ENCODE data around the gene UBA52.
"Not testable (repeated sequence)": the region's sequence is repeated elsewhere in the genome, so short reads cannot be mapped to it uniquely, and the experiment has no call there.

UBA52 gene

DNA sequence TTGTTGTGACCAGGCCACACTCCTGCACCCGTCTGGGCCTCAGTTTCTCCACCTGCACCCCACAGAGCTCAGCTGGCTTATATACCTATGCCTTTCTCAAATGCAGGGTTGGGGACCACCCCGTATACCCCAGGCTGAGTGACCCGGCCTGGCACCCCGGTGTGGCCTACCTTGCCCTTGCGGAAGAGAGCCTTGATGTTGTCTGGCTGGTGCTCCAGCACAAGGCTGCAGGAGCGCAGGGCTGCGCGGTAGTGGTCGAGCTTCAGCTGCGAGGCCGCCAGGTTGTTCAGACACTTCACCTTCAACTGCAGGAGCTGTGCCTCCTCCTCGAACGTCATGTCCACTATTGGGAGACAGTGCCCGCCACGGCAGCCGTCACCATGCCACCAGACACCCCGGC, 34.2 kb upstream of the UBA52 start:
- H3K9me3 ChIP-seq (ENCODE audit: severe bottlenecking) = no peaks in the 10 kb centered on the region
- no peaks in the 10 kb centered on the region for H3K4me1 ChIP-seq (ENCODE audit: insufficient read depth, poor library complexity, severe bottlenecking)
- H3K27ac ChIP-seq (ENCODE audit: poor library complexity, severe bottlenecking) = no peak overlapping the region
- TF ChIP-seq, protein P1, sequence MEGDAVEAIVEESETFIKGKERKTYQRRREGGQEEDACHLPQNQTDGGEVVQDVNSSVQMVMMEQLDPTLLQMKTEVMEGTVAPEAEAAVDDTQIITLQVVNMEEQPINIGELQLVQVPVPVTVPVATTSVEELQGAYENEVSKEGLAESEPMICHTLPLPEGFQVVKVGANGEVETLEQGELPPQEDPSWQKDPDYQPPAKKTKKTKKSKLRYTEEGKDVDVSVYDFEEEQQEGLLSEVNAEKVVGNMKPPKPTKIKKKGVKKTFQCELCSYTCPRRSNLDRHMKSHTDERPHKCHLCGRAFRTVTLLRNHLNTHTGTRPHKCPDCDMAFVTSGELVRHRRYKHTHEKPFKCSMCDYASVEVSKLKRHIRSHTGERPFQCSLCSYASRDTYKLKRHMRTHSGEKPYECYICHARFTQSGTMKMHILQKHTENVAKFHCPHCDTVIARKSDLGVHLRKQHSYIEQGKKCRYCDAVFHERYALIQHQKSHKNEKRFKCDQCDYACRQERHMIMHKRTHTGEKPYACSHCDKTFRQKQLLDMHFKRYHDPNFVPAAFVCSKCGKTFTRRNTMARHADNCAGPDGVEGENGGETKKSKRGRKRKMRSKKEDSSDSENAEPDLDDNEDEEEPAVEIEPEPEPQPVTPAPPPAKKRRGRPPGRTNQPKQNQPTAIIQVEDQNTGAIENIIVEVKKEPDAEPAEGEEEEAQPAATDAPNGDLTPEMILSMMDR (IDR thresholded peaks at IDR 0.05; ENCODE audit: poor library complexity, severe bottlenecking) = no peak
- ATAC-seq (ENCODE audit: low read depth) (no peak), DNase-seq (ENCODE audit: low spot score) (no peak)
- H3K4me3 ChIP-seq (ENCODE audit: severe bottlenecking) = no peak overlapping the region
- no peaks in the 10 kb centered on the region for H3K27me3 ChIP-seq (ENCODE audit: insufficient read depth, poor library complexity, severe bottlenecking)
- H3K36me3 ChIP-seq (ENCODE audit: low read depth) = peaks cover 61% of the 10 kb centered on the region

DNA sequence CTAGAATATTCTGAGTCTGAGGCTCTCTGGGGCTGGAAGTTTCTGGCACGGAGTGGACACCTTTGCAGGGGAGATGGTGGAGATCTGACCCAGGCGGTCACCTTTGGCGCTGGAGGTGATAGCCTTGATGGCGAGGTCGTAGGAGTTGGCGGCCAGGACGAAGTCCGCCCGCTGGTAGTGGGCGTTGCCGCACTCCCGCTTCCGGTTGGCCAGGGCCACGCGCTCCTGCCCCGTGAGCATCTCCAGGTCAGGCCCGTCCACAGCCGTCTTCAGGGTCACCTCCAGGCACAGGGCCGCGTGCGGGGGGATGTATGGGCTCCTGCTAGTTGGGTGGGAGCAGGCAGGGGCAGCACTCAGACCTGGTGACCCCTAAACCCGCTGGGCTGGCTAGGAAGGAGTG, 33.5 kb upstream of the UBA52 start:
- Histone ChIP-seq H3K36me3 (ENCODE audit: low read depth) (peaks cover 54% of the 10 kb centered on the region), H3K4me3 (ENCODE audit: severe bottlenecking) (no peak overlapping the region), H3K4me1 (ENCODE audit: insufficient read depth, poor library complexity, severe bottlenecking) (no peaks in the 10 kb centered on the region), H3K27me3 (ENCODE audit: insufficient read depth, poor library complexity, severe bottlenecking) (no peaks in the 10 kb centered on the region), H3K9me3 (ENCODE audit: severe bottlenecking) (no peaks in the 10 kb centered on the region), H3K27ac (ENCODE audit: poor library complexity, severe bottlenecking) (no peak overlapping the region)
- no peak for ATAC-seq (ENCODE audit: low read depth)
- DNase-seq (ENCODE audit: low spot score) = no peak
- TF ChIP-seq, protein P1 (IDR thresholded peaks at IDR 0.05; ENCODE audit: poor library complexity, severe bottlenecking) = no peak

DNA sequence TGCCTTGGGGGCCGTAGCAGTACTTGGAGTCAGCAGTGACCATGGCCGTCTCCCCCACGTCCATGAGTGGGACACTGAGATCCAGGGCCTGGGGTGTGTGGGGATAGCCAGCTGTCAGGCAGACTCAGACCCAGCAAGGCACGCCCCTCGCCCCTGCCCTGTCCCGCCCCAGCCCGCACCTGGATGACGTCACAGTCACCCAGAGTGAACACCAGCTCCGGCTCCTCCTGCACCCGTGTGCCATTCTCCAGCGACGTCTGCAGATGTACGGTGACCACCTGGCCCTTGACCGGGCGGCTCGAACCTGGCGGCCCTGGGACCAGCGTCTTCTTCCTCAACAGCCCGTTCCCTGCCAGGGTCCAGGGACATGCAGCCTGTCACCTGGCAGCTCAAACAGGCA, 32.3 kb upstream of the UBA52 start:
- H3K36me3 ChIP-seq (ENCODE audit: low read depth) = peaks cover 50% of the 10 kb centered on the region
- ATAC-seq (ENCODE audit: low read depth) (no peak), DNase-seq (ENCODE audit: low spot score) (no peak)
- TF ChIP-seq, protein P1 (IDR thresholded peaks at IDR 0.05; ENCODE audit: poor library complexity, severe bottlenecking) = no peak
- no peaks in the 10 kb centered on the region for H3K27me3 ChIP-seq (ENCODE audit: insufficient read depth, poor library complexity, severe bottlenecking)
- H3K4me3 ChIP-seq (ENCODE audit: severe bottlenecking) = no peak overlapping the region
- H3K4me1 ChIP-seq (ENCODE audit: insufficient read depth, poor library complexity, severe bottlenecking) = no peaks in the 10 kb centered on the region
- no peaks in the 10 kb centered on the region for H3K9me3 ChIP-seq (ENCODE audit: severe bottlenecking)
- H3K27ac ChIP-seq (ENCODE audit: poor library complexity, severe bottlenecking) = no peak overlapping the region

GRCh38 chr19:18540200-18540599, 31.5 kb upstream of the UBA52 start:
- H3K36me3 ChIP-seq (ENCODE audit: low read depth) = peaks cover 45% of the 10 kb centered on the region
- H3K9me3 ChIP-seq (ENCODE audit: severe bottlenecking); H3K27ac ChIP-seq (ENCODE audit: poor library complexity, severe bottlenecking); H3K27me3 ChIP-seq (ENCODE audit: insufficient read depth, poor library complexity, severe bottlenecking); H3K4me1 ChIP-seq (ENCODE audit: insufficient read depth, poor library complexity, severe bottlenecking); H3K4me3 ChIP-seq (ENCODE audit: severe bottlenecking); ATAC-seq (ENCODE audit: low read depth); DNase-seq (ENCODE audit: low spot score): not testable (repeated sequence)

DNA sequence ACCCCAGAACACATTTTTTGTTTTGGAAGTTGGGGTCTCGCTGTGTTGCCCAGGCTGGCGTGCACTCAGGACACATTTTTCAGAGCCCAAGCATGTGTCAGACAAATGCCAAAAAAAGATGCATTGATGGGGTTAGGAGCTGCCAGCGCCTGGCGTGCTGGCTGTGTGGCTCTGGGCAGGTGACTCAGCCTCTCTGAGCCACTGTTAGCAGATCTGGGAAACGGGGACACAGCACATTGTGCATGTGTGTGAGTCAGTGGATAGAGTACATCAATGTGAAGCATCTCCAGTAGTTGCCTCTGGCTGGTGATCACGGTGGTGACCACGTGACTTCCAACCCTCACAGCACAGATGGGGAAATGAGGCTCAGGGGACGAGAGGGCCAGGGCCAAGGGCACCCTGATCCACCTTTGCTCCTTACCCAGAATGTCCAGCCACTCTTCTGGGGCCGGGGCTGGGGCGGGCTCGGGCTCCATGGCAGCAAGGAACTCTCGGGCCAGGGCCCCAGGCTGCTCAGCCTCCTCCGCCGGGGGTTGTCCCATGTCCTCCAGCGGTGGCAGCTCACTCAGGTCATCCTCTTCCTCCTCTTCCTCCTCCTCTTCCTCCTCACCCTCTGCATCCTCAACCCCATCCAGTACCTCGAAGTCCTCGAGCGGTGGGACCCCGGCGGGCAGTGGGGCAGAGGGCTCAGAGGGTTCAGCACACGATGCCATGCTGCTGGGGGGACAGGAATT, 30.2 kb upstream of the UBA52 start:
- H3K27ac ChIP-seq (ENCODE audit: poor library complexity, severe bottlenecking) = no peak overlapping the region
- no peaks in the 10 kb centered on the region for H3K9me3 ChIP-seq (ENCODE audit: severe bottlenecking)
- TF ChIP-seq, protein P1 (IDR thresholded peaks at IDR 0.05; ENCODE audit: poor library complexity, severe bottlenecking) = no peak
- ATAC-seq (ENCODE audit: low read depth) (no peak), DNase-seq (ENCODE audit: low spot score) (no peak)
- H3K27me3 ChIP-seq (ENCODE audit: insufficient read depth, poor library complexity, severe bottlenecking) = no peaks in the 10 kb centered on the region
- H3K36me3 ChIP-seq (ENCODE audit: low read depth) = peaks cover 39% of the 10 kb centered on the region
- H3K4me3 ChIP-seq (ENCODE audit: severe bottlenecking) = peak overlapping the region; percentile 53
- no peaks in the 10 kb centered on the region for H3K4me1 ChIP-seq (ENCODE audit: insufficient read depth, poor library complexity, severe bottlenecking)
